Aorta (tissue), 5 donors: ENCODE data around the gene P4HA3. TPM values are rescaled to one million over a fixed set of nuclear protein-coding genes. Genes with fewer than 3 reads are reported as not detected.

Experiments
- ATAC-seq: fragments of 200-7000 bp; cut with Tn5 transposase; one replicate; pipeline ENCODE4 v1.9.1; 2022; ENCODE audit warnings: moderate library complexity; ENCODE audit not compliant: low FRiP score
- DNase-seq, 2 donors: peaks; one replicate each; pipeline ENCODE4 v3.0.0-alpha.2; 2020
- H3K27ac ChIP-seq, 2 donors: one replicate each; pipeline ENCODE4 v1.5.1; 2013; ENCODE audit warnings: low read length in 2 of 2, mild to moderate bottlenecking in 2 of 2, moderate library complexity in 2 of 2, control low read depth in 1 of 2, inconsistent platforms in 1 of 2, low read depth in 1 of 2
- H3K27me3 ChIP-seq, 2 donors: one replicate each; pipeline ENCODE4 v1.6.1; 2013; ENCODE audit warnings: control low read depth in 1 of 2, low read length in 1 of 2, mild to moderate bottlenecking in 1 of 2, moderate library complexity in 1 of 2; ENCODE audit not compliant: insufficient read depth in 2 of 2, control insufficient read depth in 1 of 2
- H3K36me3 ChIP-seq, 2 donors: one replicate each; pipeline ENCODE4 v1.6.1; 2013; ENCODE audit warnings: control low read depth in 1 of 2, low read length in 1 of 2, mild to moderate bottlenecking in 1 of 2; ENCODE audit not compliant: insufficient read depth in 2 of 2, control insufficient read depth in 1 of 2
- H3K4me1 ChIP-seq, 2 donors: one replicate each; pipeline ENCODE4 v1.6.1; 2013; ENCODE audit warnings: low read length in 2 of 2, control low read depth in 1 of 2, mild to moderate bottlenecking in 1 of 2, moderate library complexity in 1 of 2; ENCODE audit not compliant: insufficient read depth in 2 of 2, control insufficient read depth in 1 of 2
- H3K4me3 ChIP-seq, 2 donors: one replicate each; pipeline ENCODE4 v1.5.1; 2013; ENCODE audit warnings: low read length in 2 of 2, control low read depth in 1 of 2, mild to moderate bottlenecking in 1 of 2
- H3K9me3 ChIP-seq: one replicate; pipeline ENCODE4 v1.6.1; 2013; ENCODE audit warnings: mild to moderate bottlenecking, low read length; ENCODE audit not compliant: control insufficient read depth
- WGBS, 2 donors: extraction: QIAGEN DNeasy Blood & Tissue Kit; methylation state at CpG; one replicate each; pipeline ENCODE4 v1.1.7; 2013; 5-methylcytosine and 5-hydroxymethylcytosine counted together
- intact Hi-C, 2 donors: fragments of 100-400 bp; cut with DNase I; formaldehyde crosslinking; loops; one replicate each; pipeline versions ENCODE4 v1.14.2 to v1.15.0; 2022
- polyA plus RNA-seq, 2 donors: library from polyadenylated mRNA; stranded (reverse); fragments of 200-250 nt; gene quantifications; one replicate each; pipeline ENCODE4 v1.2.3, GENCODE V29; 2013
- total RNA-seq, 2 donors: library from RNA; stranded (reverse); fragmentation: NEBNext Ultra II Directional; extraction: Animal tissue kit (Norgen Biotek cat#: 25700); gene quantifications; one replicate each; pipeline ENCODE4 v1.2.1, GENCODE V29; 2021
- donor health status: healthy with polysubstance abuse.
- donor health status: Bipolar disorder and iron deficiency.
- donor health status: DM: no; HTN: no; CAD: no.
- donor health status: DM: no; HTN: no; CAD: no.
- donor health status: DM: yes; HTN: yes; CAD: no.

P4HA3 gene
- total and polyA plus RNA-seq, 4 donors, result 0.75 to 13.8 (median 4.4) TPM

DNA sequence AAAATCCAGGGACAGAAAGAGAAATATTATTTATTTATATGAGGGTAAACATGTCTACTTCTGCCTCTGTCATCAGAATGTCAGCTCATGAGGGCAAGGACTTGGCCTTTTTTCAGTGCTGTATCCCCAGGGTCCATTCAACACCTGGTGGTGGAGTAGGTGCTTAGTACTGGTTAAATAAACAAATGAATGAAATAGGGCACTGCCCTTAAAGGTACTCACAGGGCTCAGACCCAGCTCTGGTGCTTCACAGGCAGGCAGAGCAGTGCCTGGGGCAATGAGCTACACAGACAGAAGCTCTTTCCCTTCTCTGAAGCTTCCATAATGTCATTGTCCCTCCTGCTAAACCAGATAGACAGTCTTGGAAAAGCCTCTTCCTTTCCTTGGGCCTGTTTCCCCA is 30.9 kb downstream of the P4HA3 start:
- H3K27ac ChIP-seq, result no peak overlapping the region

DNA sequence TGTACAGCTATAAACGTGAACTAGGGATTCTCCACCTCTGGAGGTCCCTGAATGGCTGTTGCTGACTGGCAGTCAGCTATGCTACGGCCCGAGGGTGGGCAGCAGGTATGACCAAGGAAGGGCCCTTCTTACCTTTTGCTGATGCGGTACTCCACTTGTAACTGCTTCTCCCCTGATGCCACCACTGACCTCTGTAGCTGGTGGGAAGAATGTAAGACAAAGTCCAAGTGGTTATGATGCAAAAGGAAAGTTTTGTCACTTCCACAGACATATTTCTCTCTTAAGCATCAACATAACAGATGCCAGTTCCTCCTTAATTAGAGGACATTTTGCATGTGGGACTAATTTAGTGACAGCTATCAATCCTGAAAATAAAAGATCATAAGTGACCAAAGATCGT is 32.2 kb downstream of the P4HA3 start:
- intact Hi-C loops, result no loop called here
- no peak overlapping the region for H3K27ac ChIP-seq

More for the DNA sequence above, 30.9 kb downstream of the P4HA3 start:
- Histone ChIP-seq H3K9me3 (no peaks in the 10 kb centered on the region), H3K4me1 (no peaks in the 10 kb centered on the region), H3K4me3 (no peak overlapping the region), H3K36me3 (no peaks in the 10 kb centered on the region), H3K27me3 (no peaks in the 10 kb centered on the region)
- intact Hi-C loops, result no loop called here
- ATAC-seq, result no peak
- no peak for DNase-seq

DNA sequence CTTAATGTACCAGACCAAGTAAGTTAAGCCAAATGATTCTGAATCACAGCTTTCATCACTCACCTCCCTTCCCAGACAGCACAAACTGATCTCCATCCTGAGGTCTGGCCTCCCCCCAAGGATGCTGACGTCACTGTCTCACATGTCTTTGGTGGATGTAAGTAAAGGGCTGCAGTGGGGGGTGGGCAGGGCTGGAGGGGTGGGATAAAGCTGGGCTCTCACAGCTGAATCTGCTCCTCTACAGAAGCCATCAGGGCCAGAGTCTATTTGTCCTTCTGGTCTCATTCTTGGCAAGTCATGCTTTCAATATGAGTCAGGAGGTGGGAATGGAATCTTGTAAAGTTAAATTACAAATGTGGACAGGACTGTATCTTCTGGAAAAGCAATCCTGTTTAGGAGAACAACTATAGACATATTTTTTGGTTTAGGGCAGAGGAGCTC is 32.7 kb downstream of the P4HA3 start:
- ATAC-seq (no peak), DNase-seq (peak; percentile 77 to 85)
- Histone ChIP-seq H3K27ac (no peak overlapping the region), H3K4me3 (no peak overlapping the region), H3K9me3 (no peaks in the 10 kb centered on the region), H3K27me3 (no peaks in the 10 kb centered on the region), H3K36me3 (no peaks in the 10 kb centered on the region), H3K4me1 (no peaks in the 10 kb centered on the region)
- WGBS, 2 donors, result 32 to 55% methylated on average over 1 of the region's 1 CpG
- intact Hi-C loops, result no loop called here

More for the DNA sequence above, 32.2 kb downstream of the P4HA3 start:
- Histone ChIP-seq H3K4me3 (no peak overlapping the region), H3K27me3 (no peaks in the 10 kb centered on the region), H3K4me1 (no peaks in the 10 kb centered on the region), H3K36me3 (no peaks in the 10 kb centered on the region), H3K9me3 (no peaks in the 10 kb centered on the region)
- WGBS, 2 donors, result 81 to 82% methylated on average over 5 of the region's 5 CpGs
- no peak for DNase-seq
- ATAC-seq, result no peak

DNA sequence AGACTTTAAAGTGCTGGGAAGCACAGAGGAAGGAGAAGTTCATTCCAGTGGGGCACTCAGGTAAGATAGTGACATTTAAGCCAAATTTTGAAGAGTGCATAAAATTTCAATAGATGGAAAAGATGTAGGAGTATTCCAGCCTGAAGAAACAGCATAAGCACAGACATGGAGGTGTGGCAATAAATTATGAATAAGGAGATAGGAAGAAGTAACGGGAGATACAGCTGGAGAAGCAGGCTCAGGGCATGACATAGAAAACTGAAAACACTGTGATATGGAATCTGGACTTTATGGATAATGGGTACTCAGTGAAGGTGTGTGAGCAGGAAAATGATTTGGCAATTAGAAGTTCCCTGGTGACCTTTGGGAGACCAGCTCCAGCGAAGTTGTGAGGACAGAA is 33.3 kb downstream of the P4HA3 start:
- no peak overlapping the region for H3K4me3 ChIP-seq
- ATAC-seq, result no peak
- no peaks in the 10 kb centered on the region for H3K36me3 ChIP-seq
- DNase-seq, result no peak
- WGBS, 2 donors, result 86 to 96% methylated on average over 2 of the region's 2 CpGs
- intact Hi-C loops, result no loop called here
- no peaks in the 10 kb centered on the region for H3K27me3 ChIP-seq
- H3K27ac ChIP-seq, result no peak overlapping the region
- H3K4me1 ChIP-seq, result no peaks in the 10 kb centered on the region
- no peaks in the 10 kb centered on the region for H3K9me3 ChIP-seq

DNA sequence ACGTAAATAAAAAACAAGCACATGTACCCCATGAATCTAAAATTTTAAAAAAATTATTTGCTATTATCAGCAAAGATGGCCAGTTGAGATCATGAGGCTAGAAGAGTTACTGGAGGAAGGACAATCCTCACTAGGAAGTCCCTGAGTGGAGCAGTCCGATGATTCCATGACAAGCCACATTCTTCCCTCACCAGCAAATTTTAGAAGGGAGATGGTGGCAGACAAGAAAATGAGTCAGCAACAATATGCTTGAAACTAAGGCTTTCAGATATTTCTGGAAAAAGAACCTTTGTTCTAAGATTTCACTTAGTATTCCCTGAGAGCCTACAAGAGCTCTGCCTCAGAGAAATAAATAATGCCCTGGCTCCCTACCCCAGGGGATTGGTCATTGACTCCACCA is 34.9 kb downstream of the P4HA3 start:
- intact Hi-C loops, result no loop called here

DNA sequence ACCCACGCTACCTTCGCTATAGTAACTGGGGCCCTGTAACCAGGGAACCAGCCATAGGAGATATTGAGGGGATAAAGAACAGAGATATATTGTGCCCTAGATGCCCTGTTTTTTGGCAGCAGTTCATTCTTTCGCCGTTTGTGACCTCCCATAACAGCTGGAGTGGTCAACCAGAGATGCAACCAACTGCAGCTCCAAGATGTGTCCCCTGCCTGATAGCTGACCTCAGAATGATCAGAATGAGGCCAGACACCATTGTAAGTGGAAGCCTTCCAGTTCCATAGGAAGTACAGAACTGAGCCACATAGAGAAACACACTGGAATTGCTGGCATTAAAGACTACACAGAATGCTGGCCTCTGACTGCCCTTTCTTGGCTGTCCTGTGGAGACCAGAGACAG is 39.2 kb downstream of the P4HA3 start:
- Histone ChIP-seq H3K27me3 (no peaks in the 10 kb centered on the region), H3K4me3 (no peak overlapping the region), H3K36me3 (no peaks in the 10 kb centered on the region), H3K4me1 (no peaks in the 10 kb centered on the region), H3K27ac (no peak overlapping the region), H3K9me3 (no peaks in the 10 kb centered on the region)
- 89 to 94% methylated on average over 4 of the region's 4 CpGs for WGBS, 2 donors
- no peak for DNase-seq
- no peak for ATAC-seq
- intact Hi-C loops, result no loop called here

More for the DNA sequence above, 34.9 kb downstream of the P4HA3 start:
- H3K4me3 ChIP-seq, result no peak overlapping the region
- WGBS, 2 donors, result 90 to 92% methylated on average over 2 of the region's 2 CpGs
- no peak overlapping the region for H3K27ac ChIP-seq
- no peak for DNase-seq
- H3K4me1 ChIP-seq, result no peaks in the 10 kb centered on the region
- ATAC-seq, result no peak
- H3K9me3 ChIP-seq, result no peaks in the 10 kb centered on the region
- no peaks in the 10 kb centered on the region for H3K36me3 ChIP-seq
- no peaks in the 10 kb centered on the region for H3K27me3 ChIP-seq

DNA sequence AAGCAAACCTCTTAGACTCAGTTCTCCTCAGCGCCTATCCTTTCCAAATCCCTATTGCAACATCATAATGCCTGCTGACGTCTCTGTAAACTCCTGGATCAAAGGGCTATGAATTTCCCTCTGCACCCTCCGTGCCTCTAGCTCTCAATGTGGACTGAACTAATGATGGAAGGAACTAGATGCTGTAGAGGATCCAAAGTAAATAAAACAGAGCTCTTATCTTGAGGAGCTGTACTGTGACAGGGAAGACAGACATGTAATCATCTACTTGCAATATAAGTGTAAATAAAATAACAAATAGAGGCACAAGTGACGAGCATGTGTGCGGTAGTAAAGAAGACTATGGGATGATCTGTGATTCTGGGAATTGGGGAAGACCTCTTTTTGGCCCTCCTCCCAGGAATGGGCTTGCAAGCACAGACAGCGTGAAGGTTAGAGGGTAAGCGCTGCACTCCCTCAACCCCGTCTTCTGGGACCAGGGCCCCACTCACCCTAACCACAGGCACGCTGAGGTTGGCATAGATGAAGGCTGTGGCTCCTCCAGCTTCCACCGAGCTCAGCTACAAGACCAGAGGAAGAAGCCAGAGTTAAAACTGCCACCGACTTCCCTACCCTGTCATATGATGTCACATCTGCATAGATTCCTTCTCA is 42.2 kb downstream of the P4HA3 start:
- no peaks in the 10 kb centered on the region for H3K36me3 ChIP-seq
- H3K27me3 ChIP-seq, result no peaks in the 10 kb centered on the region
- H3K27ac ChIP-seq, result no peak overlapping the region
- 85 to 86% methylated on average over 11 of the region's 11 CpGs for WGBS, 2 donors
- DNase-seq, result no peak
- H3K4me1 ChIP-seq, result no peaks in the 10 kb centered on the region
- ATAC-seq, result no peak
- H3K9me3 ChIP-seq, result no peaks in the 10 kb centered on the region
- intact Hi-C loops, result no loop called here
- no peak overlapping the region for H3K4me3 ChIP-seq

DNA sequence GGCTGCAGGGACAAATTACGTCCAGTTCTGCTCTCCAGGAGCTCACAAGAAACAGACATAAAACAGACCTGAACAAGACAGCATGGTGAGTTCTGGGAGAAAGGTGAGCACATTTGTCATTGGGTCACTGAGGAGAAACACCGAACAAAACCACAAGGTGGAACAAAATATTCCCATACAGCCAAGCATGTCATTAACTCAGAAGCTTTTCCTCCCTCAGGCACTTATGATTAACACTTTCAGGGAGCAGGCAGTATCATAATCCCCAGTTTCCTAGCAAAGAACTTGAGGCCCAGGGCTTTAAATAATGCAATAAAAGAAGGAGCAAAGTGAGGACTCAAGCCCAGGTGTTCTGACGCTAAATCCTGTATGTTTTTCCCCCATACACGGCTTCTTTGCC is 43.0 kb downstream of the P4HA3 start:
- H3K27me3 ChIP-seq, result no peaks in the 10 kb centered on the region
- no peak overlapping the region for H3K27ac ChIP-seq
- no peaks in the 10 kb centered on the region for H3K9me3 ChIP-seq
- H3K4me3 ChIP-seq, result no peak overlapping the region
- H3K4me1 ChIP-seq, result no peaks in the 10 kb centered on the region
- no peaks in the 10 kb centered on the region for H3K36me3 ChIP-seq
- no peak for ATAC-seq
- no peak for DNase-seq
- 92% methylated on average over 4 of the region's 4 CpGs for WGBS, 2 donors
- intact Hi-C loops, result no loop called here

DNA sequence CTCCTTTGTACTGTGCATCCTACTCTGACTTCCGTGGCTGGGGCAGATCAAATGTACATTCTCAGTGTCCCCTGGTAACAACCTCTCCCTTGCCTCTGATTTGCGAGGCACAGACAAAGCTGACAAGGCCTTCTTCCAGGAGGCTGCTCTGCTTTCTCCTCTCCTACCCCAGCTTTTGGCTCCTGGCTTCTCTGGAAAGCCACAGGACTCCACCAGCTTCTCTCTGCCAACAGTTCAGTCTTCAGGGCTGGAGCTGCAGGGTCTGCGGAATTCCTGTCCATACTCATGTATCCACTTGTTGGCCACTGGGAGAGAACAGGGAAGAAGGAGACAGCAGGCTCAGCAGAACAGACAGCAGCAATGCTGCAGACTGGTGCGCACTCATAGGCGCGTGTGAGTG is 44.4 kb downstream of the P4HA3 start:
- H3K36me3 ChIP-seq, result no peaks in the 10 kb centered on the region
- DNase-seq, result no peak
- H3K27ac ChIP-seq, result no peak overlapping the region
- intact Hi-C loops, result no loop called here
- no peaks in the 10 kb centered on the region for H3K27me3 ChIP-seq
- ATAC-seq, result no peak
- H3K4me1 ChIP-seq, result no peaks in the 10 kb centered on the region
- H3K9me3 ChIP-seq, result no peaks in the 10 kb centered on the region
- no peak overlapping the region for H3K4me3 ChIP-seq
- WGBS, 2 donors, result 95 to 98% methylated on average over 6 of the region's 6 CpGs
